ENCODE measurements around the gene HAUS3. TPM values are rescaled to one million over a fixed set of nuclear protein-coding genes. Genes with fewer than 3 reads are reported as not detected.
"Not testable (repeated sequence)": the region's sequence is repeated elsewhere in the genome, so short reads cannot be mapped to it uniquely, and the experiment has no call there.

The HAUS3 gene
- total RNA-seq, 1 donor from 2014 or later = 5.7 TPM

GRCh38 chr4:2251073-2251794 is 9.3 kb upstream of the HAUS3 start:
- no peak for ATAC-seq

GRCh38 chr4:2250357-2251072 is 8.6 kb upstream of the HAUS3 start:
- ATAC-seq = no peak

GRCh38 chr4:2249526-2250356 is 7.8 kb upstream of the HAUS3 start:
- ATAC-seq = peak; percentile 66

- ATAC-seq = no peak
Observed at GRCh38 chr4:2248821-2249261, 6.9 kb upstream of the HAUS3 start.

- ATAC-seq = no peak
Observed at GRCh38 chr4:2248044-2248780, 6.3 kb upstream of the HAUS3 start.

- ATAC-seq = no peak
Observed at GRCh38 chr4:2247128-2248043, 5.5 kb upstream of the HAUS3 start.

GRCh38 chr4:2246384-2247127 is 4.6 kb upstream of the HAUS3 start:
- ATAC-seq = no peak

- no peak for ATAC-seq
Observed at GRCh38 chr4:2245787-2246275, 3.9 kb upstream of the HAUS3 start.

- no peak for ATAC-seq
Observed at GRCh38 chr4:2245057-2245786, 3.3 kb upstream of the HAUS3 start.

- ATAC-seq = no peak
Observed at GRCh38 chr4:2243681-2244380, 1.9 kb upstream of the HAUS3 start.

GRCh38 chr4:2241003-2241402 is 918 bp downstream of the HAUS3 start:
- ATAC-seq = no peak

- ATAC-seq = no peak
Observed at GRCh38 chr4:2236944-2237666, 4.8 kb downstream of the HAUS3 start.

GRCh38 chr4:2231082-2231481 is 10.8 kb downstream of the HAUS3 start:
- ATAC-seq = no peak

- ATAC-seq = no peak
Observed at GRCh38 chr4:2226261-2226660, 15.7 kb downstream of the HAUS3 start.

GRCh38 chr4:2222838-2223237 is 19.1 kb downstream of the HAUS3 start:
- ATAC-seq = no peak

GRCh38 chr4:2221378-2221777 is 20.5 kb downstream of the HAUS3 start:
- ATAC-seq = not testable (repeated sequence)

GRCh38 chr4:2220016-2220630 is 21.8 kb downstream of the HAUS3 start:
- peak; percentile 82 for ATAC-seq

- ATAC-seq = no peak
Observed at GRCh38 chr4:2219233-2219760, 22.6 kb downstream of the HAUS3 start.
